NCI-H2081 treated with DMSO at 0.1 percent for 48 hours (cell line): ENCODE results near the gene FAF2.
"Not testable (repeated sequence)": the region's sequence is repeated elsewhere in the genome, so short reads cannot be mapped to it uniquely, and the experiment has no call there.

Experiments
- DNase-seq: peaks from one replicate; lab custom pipeline; 2025; lab: John Stamatoyannopoulos, UW

Gene FAF2

GRCh38 chr5:176418251-176418650 is 29.9 kb upstream of the FAF2 start:
- DNase-seq, result no peak

DNA sequence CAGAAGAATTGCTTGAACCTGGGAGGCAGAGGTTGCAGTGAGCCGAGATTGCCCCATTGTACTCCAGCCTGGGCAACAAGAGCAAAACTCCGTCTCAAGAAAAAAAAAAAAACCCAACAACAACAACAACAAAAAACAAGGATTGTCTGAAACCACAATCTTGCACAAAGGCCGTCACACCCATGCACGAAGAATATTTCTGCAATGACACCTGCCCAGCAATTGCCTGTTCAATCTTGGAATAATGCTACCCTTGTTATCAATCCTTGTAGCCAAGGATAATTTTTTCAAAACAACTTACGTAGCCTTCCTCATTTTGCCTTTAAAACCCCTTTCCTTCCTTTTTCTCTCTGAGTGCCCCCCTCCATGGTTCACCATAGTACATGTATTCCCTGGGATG is 28.1 kb upstream of the FAF2 start:
- DNase-seq, result no peak

DNA sequence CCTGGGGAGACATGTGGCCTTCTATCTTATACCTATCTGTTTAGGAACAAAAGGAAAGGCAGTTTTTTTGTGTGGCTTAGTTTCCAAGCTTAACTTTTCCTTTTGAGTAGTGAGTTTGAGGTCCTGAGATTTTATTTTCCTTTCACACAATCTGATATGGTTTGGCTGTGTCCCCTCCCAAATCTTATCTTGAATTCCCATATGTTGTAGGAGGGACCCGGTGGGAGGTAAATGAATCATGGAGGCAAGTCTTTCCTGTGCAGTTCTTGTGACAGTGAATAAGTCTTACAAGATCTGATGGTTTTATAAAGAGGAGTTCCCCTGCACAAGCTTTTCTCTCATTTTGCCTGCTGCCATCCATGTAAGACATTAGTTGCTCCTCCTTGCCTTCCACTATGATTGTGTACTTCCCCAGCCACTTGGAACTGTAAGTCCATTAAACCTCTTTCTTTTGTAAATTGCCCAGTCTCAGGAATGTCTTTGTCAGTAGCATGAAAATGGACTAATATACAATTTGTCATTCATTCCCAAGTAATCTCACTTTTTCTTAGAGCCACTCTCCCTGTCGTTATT is 27.1 kb upstream of the FAF2 start:
- no peak for DNase-seq

- DNase-seq, result no peak
Measured at GRCh38 chr5:176424181-176424580, 24.0 kb upstream of the FAF2 start.

GRCh38 chr5:176425138-176425537 is 23.0 kb upstream of the FAF2 start:
- DNase-seq, result no peak

DNA sequence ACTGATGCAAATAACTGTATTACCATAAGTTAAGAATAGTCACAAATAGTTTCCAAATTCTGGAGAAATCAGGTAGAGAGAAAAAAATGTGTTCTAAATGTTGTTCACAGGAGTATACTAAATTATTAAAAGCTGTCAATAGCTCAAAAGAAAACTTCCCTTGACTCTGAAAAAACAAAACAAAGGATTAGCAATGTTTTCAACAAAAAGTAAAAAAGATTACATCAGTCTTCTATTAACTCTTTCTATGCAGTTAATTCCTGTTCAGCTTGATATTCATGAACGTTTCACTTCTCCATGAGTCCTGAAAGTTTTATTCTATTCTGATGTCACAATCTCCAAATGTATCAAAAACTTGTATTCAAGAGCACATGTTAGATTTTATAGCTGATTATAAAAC is 22.4 kb upstream of the FAF2 start:
- no peak for DNase-seq

GRCh38 chr5:176426876-176427275 is 21.3 kb upstream of the FAF2 start:
- DNase-seq, result no peak

GRCh38 chr5:176427971-176428370 is 20.2 kb upstream of the FAF2 start:
- DNase-seq, result no peak

GRCh38 chr5:176429972-176430371 is 18.2 kb upstream of the FAF2 start:
- DNase-seq, result no peak

- DNase-seq, result no peak
Measured at GRCh38 chr5:176432707-176433106, 15.5 kb upstream of the FAF2 start.

DNA sequence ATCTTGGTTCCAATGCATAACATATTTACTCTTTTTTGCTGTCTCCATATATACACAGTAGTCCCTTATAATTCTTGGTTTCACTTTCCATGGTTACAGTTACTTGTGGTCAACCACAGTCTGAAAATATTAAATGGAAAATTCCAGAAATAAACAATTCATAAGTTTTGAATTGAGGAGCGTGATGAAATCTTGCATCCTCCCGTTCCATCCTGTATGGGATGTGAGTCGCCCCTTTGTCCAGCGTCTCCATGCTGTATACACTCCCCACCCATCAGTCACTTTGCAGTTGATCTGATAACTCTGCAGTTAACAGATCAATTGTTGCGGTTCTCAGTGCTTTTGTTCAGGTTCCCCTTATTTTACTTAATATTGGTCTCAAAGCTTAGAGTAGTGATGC is 11.5 kb upstream of the FAF2 start:
- no peak for DNase-seq

DNA sequence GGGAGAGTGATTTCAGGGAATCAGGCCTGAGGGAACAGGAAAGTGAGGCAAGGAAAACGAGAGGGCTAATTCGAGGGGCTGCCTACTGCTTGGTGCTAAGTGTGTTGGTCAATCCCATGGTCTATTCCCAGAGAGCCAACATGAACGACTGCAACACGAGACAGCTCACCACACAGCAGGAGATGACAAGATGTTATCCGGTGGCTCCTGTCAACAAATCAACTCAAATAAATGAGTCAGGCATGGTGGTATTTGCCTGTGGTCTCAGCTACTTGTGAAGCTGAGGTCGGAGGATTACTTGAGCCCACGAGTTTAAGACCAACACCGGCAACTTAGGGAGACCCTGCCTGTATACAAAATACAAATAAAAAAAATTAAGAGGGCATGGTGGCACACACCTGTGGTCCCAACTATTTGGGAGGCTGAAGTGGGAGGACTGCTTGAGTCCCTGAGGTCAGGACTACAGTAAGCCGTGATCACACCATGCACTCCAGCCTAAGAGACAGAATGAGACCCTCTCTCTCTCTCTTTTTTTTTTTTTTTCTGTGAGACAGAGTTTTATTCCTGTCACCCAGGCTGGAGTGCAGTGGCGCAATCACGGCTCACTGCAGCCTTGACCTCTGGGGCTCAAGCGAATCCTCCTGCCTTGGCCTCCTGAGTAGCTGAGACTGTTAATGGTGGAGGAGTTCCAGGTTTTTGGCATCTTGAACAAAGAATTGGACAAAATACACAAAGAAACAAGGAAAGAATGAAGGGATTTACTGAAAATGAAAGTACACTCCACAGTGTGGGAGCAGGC is 9.0 kb upstream of the FAF2 start:
- DNase-seq, result no peak

- no peak for DNase-seq
Measured at GRCh38 chr5:176440927-176441706, 7.1 kb upstream of the FAF2 start.

- DNase-seq, result no peak
Measured at GRCh38 chr5:176441921-176442323, 6.3 kb upstream of the FAF2 start.

- not testable (repeated sequence) for DNase-seq
Measured at GRCh38 chr5:176442911-176443310, 5.3 kb upstream of the FAF2 start.

- no peak for DNase-seq
Measured at GRCh38 chr5:176444742-176445141, 3.4 kb upstream of the FAF2 start.

GRCh38 chr5:176446028-176446665 is 2.0 kb upstream of the FAF2 start:
- no peak for DNase-seq

DNA sequence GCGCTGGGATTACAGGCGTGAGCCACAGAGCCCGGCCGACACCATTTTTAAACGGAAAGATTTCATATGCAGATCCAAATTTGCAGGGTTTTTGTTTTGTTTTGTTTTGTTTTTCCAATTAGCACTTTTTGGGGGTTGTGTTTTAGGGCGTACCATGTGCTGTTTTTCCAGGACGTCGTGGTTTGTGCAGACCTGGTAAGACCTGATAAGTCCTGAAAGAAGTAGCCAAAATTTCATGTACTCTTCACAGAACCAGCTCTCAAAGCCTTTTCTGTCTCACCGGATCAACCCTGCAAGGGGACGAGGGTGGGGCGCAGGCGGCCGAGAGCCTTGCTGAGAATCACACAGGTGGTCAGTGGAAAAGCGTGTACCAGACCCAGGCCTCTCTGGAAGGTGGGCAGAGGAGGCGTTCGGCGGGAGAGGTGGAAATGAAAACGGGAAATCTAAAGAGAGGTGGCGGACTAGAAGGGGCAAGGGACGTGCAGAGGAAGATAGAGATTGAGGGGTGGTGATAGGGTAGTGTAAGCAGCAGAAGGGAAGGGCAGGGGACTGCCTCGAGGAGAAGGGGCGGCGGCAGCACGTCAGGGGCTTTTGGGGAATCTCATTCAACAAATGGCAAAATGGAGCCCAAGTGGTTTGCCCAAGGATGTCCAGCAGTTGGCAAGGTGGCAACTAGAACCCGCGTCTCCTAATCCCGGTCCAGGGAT is 1.1 kb upstream of the FAF2 start:
- DNase-seq, result no peak

GRCh38 chr5:176447591-176447977 is 601 bp upstream of the FAF2 start:
- no peak for DNase-seq

DNA sequence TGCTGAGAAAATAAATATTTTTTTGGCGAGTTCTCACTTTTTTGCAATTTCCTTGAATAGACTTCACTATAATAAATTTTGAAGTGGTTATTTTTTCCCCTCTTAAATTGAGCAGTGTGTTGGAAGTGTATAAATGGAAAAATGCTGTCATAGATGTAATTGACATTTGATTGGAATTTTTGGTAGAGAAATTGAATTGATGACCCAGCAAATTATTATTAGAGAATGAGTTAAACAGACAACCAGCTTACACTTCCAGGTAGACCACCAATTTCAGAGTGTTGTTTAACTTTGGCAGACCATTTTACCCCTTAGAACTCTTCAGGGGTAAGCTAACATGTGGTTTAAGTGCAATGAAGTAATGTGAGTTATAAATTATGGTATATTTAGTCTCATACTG is 1.9 kb downstream of the FAF2 start:
- no peak for DNase-seq

DNA sequence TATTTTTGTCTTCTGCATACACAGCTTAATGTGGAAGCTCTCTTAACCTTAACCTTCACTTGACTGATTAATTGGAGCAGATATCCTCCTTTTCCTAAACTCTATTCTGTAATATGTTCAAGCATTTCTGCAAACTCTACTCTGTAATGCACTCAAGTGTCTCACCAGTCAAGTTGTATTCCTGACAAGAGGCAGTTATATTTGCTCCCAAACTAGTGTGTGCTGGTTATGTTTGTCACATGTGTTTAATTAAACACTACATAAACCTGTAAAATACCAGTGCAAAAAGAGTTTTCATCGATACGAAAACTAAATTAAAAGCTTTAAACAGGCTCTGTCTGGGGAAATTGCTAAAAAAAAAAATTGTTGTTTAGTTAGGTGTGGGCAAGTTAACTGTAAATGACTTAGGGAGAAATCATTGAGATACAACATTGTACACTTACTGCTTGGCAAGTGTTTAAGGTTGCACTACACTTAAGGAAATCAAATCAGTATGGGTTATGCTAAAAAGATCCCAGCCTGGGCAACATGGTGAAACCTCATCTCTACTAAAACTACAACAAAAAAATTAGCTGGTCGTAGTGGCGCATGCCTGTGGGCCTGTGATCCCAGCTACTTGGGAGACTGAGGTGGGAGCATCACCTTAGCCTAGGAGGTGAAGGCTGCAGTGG is 6.7 kb downstream of the FAF2 start:
- no peak for DNase-seq
